IPS-18a (cell line): ENCODE data around the gene DCDC2C.

Source experiments
- H3K27ac ChIP-seq: one replicate; pipeline ENCODE4 v1.5.1; 2013; ENCODE audit warnings: low read length
- H3K27me3 ChIP-seq: one replicate; pipeline ENCODE4 v1.6.1; 2013; ENCODE audit warnings: mild to moderate bottlenecking, low read length; ENCODE audit not compliant: control insufficient read depth, insufficient read depth
- H3K36me3 ChIP-seq: one replicate; pipeline ENCODE4 v1.6.1; 2013; ENCODE audit warnings: low read depth, low read length; ENCODE audit not compliant: control insufficient read depth
- H3K4me1 ChIP-seq: one replicate; pipeline ENCODE4 v1.6.1; 2013; ENCODE audit warnings: low read depth, low read length; ENCODE audit not compliant: control insufficient read depth
- H3K4me3 ChIP-seq: one replicate; pipeline ENCODE4 v1.5.1; 2013; ENCODE audit warnings: low read length
- H3K9ac ChIP-seq: one replicate; pipeline ENCODE4 v1.6.1; 2013; ENCODE audit warnings: mild to moderate bottlenecking, low read length, moderate library complexity
- H3K9me3 ChIP-seq: one replicate; pipeline ENCODE4 v1.6.1; 2013; ENCODE audit warnings: low read depth, low read length; ENCODE audit not compliant: control insufficient read depth

The DCDC2C gene

DNA sequence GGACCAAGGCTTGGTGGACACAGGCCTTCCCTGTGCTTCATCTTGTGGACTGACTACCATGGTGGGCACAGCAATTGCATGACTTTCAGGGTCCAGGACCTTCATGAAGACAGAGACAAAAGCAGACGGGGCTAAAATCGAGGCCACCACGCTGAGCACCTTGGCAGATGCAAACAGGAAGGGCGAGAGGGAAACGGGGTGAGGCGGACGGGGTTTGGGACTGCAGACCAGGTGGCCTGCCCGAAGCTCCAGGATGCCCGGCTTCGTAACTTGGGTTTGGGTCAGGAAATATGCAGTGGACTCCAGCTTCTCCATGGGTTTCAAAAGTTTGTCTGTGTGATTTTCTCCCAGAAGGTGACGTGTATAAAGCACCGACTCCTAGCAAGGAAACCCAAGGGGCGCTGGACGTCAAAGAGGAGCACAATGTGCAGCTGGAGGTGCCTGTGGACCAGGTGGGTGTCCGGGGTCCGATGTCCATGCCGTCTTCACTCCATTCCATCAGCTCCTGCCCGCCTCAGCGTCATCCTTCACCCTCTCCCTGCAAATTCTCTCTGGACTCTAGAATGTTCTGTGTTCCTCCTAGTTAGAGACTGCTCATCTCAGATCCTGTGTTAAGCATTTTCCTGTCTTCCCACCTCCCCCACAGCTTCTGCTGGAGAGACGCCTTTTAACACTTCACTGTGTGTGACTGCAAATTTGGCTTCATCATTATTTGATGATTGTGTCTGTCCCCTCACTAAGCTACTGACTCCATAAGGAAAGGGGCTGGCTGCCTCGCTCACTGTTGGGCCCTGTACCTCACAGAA lies 65.8 kb downstream of the DCDC2C start:
- Histone ChIP-seq H3K4me1 (no peaks in the 10 kb centered on the region), H3K27ac (no peak overlapping the region), H3K36me3 (no peaks in the 10 kb centered on the region), H3K4me3 (no peak overlapping the region), H3K9me3 (no peaks in the 10 kb centered on the region), H3K9ac (no peak overlapping the region), H3K27me3 (no peaks in the 10 kb centered on the region)

DNA sequence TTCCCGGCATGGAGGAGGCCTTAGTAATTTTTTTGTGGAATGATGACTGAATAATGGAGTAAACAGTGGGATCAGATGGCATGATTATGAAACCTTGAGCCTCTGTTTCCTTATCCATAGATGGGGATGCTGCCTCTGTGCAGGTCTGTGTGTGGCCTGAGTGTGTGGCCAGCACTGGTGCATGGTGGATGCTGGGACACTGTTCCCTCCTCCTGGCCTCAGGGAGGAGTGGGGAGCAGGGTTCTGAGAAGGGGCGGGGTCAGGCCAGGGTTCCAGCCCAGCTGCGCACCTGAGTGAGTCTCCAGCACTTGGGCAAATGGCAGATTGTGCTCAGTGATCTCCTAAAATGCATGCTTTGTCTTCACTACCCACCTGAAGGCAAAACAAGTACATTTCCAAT lies 66.4 kb downstream of the DCDC2C start:
- H3K27me3 ChIP-seq = no peaks in the 10 kb centered on the region
- H3K27ac ChIP-seq = no peak overlapping the region
- H3K36me3 ChIP-seq = no peaks in the 10 kb centered on the region
- H3K4me1 ChIP-seq = no peaks in the 10 kb centered on the region
- no peak overlapping the region for H3K9ac ChIP-seq
- no peak overlapping the region for H3K4me3 ChIP-seq
- H3K9me3 ChIP-seq = no peaks in the 10 kb centered on the region

DNA sequence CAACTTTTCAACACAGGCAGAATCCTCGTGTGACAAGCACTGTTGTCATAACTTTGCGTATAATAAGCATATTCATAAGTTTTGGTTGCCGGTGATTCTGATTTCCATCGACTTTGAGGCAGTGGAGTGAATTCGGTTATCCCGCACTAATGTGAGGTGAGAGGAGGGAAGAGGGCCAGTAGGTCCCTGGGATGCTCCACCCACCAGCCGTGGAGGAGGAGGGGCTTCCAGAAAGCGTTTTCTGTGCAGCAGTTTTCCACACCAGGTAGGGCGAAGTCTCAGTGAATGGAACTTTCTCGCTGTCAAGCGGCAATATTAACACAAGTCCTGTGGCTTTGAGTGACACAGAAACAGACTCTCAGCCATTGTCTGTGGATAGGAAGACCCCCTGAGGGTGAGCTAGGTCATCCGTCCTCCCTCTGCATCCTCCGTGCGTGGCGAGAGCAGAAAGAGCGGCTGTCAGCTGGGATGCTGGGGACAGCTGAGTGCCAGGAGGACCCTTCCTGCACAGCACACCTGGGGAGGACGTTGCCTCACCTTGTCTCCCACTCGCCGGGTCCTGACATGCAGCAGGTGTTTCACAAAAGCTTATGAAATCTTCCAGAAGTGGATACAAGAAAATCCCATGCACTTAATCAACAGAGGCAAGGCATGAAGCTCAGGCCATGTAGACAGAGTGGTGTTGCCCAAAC lies 67.5 kb downstream of the DCDC2C start:
- Histone ChIP-seq H3K27me3 (no peaks in the 10 kb centered on the region), H3K4me3 (no peak overlapping the region), H3K36me3 (no peaks in the 10 kb centered on the region), H3K27ac (no peak overlapping the region), H3K9me3 (no peaks in the 10 kb centered on the region), H3K4me1 (no peaks in the 10 kb centered on the region), H3K9ac (no peak overlapping the region)

DNA sequence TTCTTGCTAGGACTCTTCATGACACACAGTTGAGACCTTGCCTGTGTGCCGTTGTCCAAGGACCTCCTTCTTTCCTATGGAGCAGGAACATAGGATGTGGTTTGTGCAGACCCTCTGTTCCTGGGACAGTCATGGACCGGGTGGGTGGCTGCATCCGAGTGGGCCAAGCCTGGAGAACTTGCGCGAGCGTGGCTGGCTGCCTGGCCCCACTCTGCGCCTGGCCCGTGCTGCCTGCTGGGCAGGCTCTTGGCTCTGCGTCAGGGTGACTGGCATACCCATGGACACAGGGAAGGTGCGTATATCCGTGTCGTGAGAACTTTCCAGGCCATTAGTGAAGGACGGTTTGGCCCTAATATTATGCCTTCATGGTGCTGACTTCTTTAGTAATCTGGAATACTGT lies 68.2 kb downstream of the DCDC2C start:
- Histone ChIP-seq H3K36me3 (no peaks in the 10 kb centered on the region), H3K4me1 (no peaks in the 10 kb centered on the region), H3K9me3 (no peaks in the 10 kb centered on the region), H3K4me3 (no peak overlapping the region), H3K27me3 (no peaks in the 10 kb centered on the region), H3K27ac (no peak overlapping the region), H3K9ac (no peak overlapping the region)

DNA sequence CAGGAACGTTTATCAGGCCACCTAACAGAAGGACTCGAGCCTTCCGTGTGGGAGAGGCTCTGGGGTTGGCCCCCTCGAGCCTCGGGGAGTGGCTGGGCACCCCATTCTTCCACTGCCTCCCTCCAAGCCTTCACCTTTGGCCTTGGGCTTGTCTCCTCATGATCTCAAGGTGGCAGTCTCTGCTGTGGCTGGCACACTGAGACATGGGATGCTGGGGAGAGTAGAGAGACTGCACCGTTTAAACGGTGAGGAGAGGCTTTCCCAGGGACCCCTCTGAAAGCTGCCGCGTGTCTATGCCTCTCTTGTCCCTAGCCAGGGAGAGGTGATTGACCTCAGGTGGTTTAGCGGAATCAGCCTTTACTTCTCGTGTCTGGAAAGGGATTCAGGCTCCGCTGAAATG lies 71.0 kb downstream of the DCDC2C start:
- Histone ChIP-seq H3K27me3 (no peaks in the 10 kb centered on the region), H3K4me1 (no peaks in the 10 kb centered on the region), H3K36me3 (no peaks in the 10 kb centered on the region), H3K9me3 (no peaks in the 10 kb centered on the region), H3K27ac (no peak overlapping the region), H3K4me3 (no peak overlapping the region), H3K9ac (no peak overlapping the region)

DNA sequence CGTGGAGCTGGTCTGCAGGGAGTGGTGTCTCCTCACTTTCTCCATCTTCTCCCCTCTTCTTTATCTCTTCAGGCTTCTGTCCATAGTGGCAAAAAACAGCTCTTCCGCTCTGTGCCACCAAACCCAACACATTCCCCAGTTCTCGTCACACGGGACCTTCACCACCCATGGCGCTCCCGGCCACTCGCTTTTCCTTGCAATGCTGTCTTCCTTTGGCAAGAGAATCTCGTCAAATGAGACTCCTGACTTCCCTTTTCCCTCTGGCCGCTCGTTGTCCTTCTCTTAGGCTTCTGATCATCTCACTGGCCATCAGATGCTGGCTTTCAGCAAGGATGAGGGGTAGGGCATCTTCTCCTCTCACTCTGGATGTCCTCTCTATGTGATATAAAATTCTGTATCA lies 72.9 kb downstream of the DCDC2C start:
- peaks cover 8% of the 10 kb centered on the region for H3K4me1 ChIP-seq
- H3K36me3 ChIP-seq = no peaks in the 10 kb centered on the region
- no peaks in the 10 kb centered on the region for H3K27me3 ChIP-seq
- no peak overlapping the region for H3K9ac ChIP-seq
- no peaks in the 10 kb centered on the region for H3K9me3 ChIP-seq
- no peak overlapping the region for H3K27ac ChIP-seq
- H3K4me3 ChIP-seq = no peak overlapping the region

DNA sequence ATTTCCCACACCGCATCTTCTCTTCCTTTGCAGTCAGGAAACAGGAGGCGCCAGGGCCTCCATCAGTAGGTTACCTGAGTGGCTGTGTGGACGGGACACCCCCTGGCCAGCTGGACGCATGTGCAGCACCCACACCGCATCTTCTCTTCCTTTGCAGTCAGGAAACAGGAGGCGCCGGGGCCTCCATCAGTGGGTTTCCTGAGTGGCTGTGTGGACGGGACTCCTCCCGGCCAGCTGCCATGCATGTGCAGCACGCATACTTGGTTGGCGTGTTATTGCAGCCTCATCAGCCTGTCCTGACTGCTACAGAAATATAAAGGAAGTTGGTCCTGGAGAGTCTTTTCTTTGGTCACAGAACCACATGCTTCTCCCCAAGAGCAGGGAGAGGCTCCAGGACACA lies 74.6 kb downstream of the DCDC2C start:
- Histone ChIP-seq H3K4me1 (peaks cover 8% of the 10 kb centered on the region), H3K9me3 (no peaks in the 10 kb centered on the region), H3K4me3 (no peak overlapping the region), H3K36me3 (no peaks in the 10 kb centered on the region), H3K9ac (no peak overlapping the region), H3K27ac (no peak overlapping the region), H3K27me3 (no peaks in the 10 kb centered on the region)

DNA sequence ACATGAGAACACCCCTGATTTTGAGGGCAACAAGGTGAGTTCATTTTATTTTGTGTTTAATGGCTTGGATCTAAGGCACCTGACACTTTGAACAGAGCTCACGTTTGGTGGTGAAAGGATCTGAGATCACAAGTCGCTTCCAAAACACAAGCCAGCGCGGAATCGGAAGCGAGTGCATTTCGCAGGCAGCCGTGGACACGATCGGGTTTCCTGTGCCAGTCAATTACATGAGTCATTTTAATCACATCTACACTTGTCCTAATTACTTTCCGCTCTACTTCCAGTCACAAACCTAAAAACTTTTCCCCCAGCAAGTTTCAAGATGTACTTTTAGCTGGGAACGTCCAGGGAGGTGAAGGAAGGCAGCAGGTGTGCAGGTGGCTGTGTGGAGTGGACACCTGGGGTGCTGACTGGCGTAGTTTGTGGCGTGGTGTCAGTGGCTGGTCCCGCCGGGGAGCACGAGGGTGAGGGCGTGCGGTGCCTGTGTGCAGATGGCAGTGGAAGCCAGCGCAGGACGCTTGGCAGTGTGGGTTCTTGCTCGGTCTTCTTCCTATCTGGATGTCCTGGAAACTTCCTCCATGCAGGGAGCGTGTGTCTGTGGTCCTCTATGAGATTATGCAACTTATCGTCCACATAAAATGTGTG lies 75.6 kb downstream of the DCDC2C start:
- Histone ChIP-seq H3K36me3 (no peaks in the 10 kb centered on the region), H3K9ac (no peak overlapping the region), H3K4me3 (no peak overlapping the region), H3K9me3 (no peaks in the 10 kb centered on the region), H3K27me3 (no peaks in the 10 kb centered on the region), H3K4me1 (peaks cover 8% of the 10 kb centered on the region), H3K27ac (no peak overlapping the region)

DNA sequence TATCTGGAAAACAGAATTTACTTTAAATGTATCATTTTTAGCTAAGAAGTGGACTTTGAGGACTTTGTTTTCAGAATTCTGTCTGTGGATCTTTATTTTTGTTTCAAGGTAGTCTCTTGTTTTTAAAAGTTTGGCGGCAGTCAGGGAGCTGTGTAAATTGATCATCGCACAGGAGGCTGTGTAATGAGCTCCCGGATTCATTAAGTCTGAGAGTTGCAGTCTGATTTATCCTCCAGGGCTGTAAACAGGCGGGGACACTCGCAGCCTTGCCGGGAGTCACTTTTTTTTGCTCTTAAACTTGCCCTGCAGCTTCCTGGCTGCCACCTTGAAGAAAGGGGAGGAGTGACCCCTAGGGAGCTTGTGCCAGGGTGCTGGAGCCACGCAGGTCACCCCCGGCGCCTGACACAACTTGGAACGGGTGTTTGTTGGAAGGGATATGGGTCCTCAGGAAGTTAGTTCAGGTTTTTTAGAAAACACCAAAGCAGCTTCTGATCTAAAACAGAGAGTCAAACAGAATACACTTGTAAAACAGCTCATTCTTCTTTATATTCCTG lies 76.2 kb downstream of the DCDC2C start:
- H3K27ac ChIP-seq = no peak overlapping the region
- H3K27me3 ChIP-seq = no peaks in the 10 kb centered on the region
- H3K9ac ChIP-seq = no peak overlapping the region
- peaks cover 8% of the 10 kb centered on the region for H3K4me1 ChIP-seq
- no peaks in the 10 kb centered on the region for H3K9me3 ChIP-seq
- H3K36me3 ChIP-seq = no peaks in the 10 kb centered on the region
- H3K4me3 ChIP-seq = no peak overlapping the region

DNA sequence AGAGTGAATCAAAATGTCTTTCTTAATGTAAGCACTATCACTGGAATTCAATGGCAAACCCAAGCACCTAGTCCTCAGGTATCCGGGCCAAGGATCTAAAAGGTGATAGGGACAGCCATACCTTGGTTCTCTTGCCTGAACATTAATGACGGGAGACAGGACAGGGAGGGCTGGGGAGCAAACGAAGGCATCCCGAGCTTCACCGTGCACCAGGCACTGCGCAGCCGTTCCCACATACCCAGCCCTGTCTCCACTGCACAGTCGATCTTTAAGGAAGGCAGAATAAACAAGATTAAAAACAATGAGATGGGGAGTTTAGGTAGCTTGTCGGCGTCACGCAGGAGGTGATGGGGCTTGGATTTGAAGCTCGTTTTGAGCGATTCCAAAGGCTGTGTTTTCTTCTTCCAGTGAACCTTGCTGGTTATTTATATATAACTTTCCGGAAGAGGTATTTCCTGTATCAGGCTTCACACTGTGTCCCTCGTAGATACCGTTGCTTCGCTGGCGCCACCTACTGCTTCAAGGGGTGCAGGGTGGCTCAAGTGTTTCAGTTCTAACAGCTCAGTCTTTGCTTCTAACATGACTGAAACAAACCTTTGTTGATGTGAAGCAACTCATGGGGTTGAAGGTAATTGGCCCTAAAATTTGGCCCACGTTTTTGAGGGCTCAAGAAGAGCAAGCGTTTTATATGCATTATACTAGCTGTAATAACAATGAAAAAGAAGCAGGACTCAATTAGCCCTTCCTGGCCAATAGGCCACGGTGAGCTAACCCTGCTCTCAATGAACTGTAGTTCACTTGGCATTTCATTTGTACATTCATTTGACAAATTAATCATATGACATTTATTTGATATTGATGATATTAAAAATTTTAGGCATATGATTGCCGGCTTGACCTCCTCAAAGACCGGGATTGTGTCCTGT lies 77.4 kb downstream of the DCDC2C start:
- Histone ChIP-seq H3K27ac (no peak overlapping the region), H3K27me3 (no peaks in the 10 kb centered on the region), H3K9me3 (no peaks in the 10 kb centered on the region)

DNA sequence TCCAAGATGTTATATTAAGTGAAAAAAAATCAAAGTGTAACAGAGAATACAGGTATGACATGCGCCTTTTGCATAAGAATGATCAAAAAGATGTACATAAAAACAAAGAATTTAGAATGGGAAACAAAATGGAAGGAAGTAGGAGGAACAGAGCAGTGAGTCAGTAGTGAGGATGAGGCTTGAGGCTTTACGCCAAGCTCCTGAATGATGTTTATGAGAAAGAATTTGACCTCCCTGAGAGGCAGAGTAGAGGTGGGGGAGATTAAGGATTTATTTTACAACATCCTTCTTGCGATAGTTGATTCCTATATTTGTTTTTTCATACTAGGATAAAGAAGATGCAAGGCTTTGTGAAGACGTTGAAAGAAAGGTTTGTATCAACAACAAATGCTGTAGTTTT lies 81.4 kb downstream of the DCDC2C start:
- no peak overlapping the region for H3K4me3 ChIP-seq
- H3K9me3 ChIP-seq = no peaks in the 10 kb centered on the region
- no peak overlapping the region for H3K9ac ChIP-seq
- H3K4me1 ChIP-seq = peaks cover 18% of the 10 kb centered on the region
- H3K27me3 ChIP-seq = no peaks in the 10 kb centered on the region
- no peak overlapping the region for H3K27ac ChIP-seq
- no peaks in the 10 kb centered on the region for H3K36me3 ChIP-seq

More for the DNA sequence above, 77.4 kb downstream of the DCDC2C start:
- H3K9ac ChIP-seq = no peak overlapping the region
- H3K4me1 ChIP-seq = peaks cover 14% of the 10 kb centered on the region
- H3K36me3 ChIP-seq = no peaks in the 10 kb centered on the region
- H3K4me3 ChIP-seq = no peak overlapping the region
